Measurements from ENCODE around the gene ZNF337. TPM values are rescaled to one million over a fixed set of nuclear protein-coding genes. Genes with fewer than 3 reads are reported as not detected.
A peak's percentile ranks its signal among the peaks of the same experiment; 100 is the strongest.

ZNF337 gene
- 19.0 and 19.6 TPM in 2 replicates for total RNA-seq (2016; rRNA removed; fragmentation: Illumina TruSeq; extraction: Trizol)
- 2.2 and 3.0 TPM in 2 replicates for total RNA-seq (2016; cell fraction: cytosol; rRNA removed; fragmentation: Illumina TruSeq; extraction: Trizol; ENCODE audit: low read depth)
- 18.2 and 18.3 TPM in 2 replicates for total RNA-seq (2016; cell fraction: insoluble cytoplasmic fraction; rRNA removed; fragmentation: Illumina TruSeq; extraction: Trizol)
- total RNA-seq (2016; cell fraction: membrane; rRNA removed; fragmentation: Illumina TruSeq; extraction: Trizol): 7.8 and 8.0 TPM in 2 replicates
- total RNA-seq (2016; cell fraction: nucleus; rRNA removed; fragmentation: Illumina TruSeq; extraction: Trizol): 24.6 and 29.8 TPM in 2 replicates
- polyA plus RNA-seq (2011; rRNA removed): 17.0 and 22.8 TPM in 2 replicates
- 5.9 and 8.4 TPM in 2 replicates for polyA plus RNA-seq (2011; cell fraction: cytosol; rRNA removed)
- polyA plus RNA-seq (2011; cell fraction: nucleus; rRNA removed): 55.7 and 72.7 TPM in 2 replicates
- polyA plus RNA-seq (2012): 15.5 and 18.3 TPM in 2 replicates
- 0.73 and 0.76 TPM in 2 replicates for polyA plus RNA-seq (2016; cell fraction: cytosol; fragmentation: Illumina TruSeq; extraction: Trizol; ENCODE audit: low read depth)
- 11.0 and 11.6 TPM in 2 replicates for polyA plus RNA-seq (2016; cell fraction: insoluble cytoplasmic fraction; fragmentation: Illumina TruSeq; extraction: Trizol; ENCODE audit: low read depth)
- 2.0 and 2.3 TPM in 2 replicates for polyA plus RNA-seq (2016; cell fraction: membrane; fragmentation: Illumina TruSeq; extraction: Trizol; ENCODE audit: low read depth)
- polyA plus RNA-seq (2016; cell fraction: nucleus; fragmentation: Illumina TruSeq; extraction: Trizol; ENCODE audit: insufficient read depth, low read depth): 53.5 and 55.7 TPM in 2 replicates
- 9.7 and 16.6 TPM in 2 replicates for polyA minus RNA-seq (2011; rRNA and poly(A)+ RNA removed; ENCODE audit: low replicate concordance)
- 8.7 and 9.0 TPM in 2 replicates for polyA minus RNA-seq (2011; cell fraction: cytosol; rRNA and poly(A)+ RNA removed)
- polyA minus RNA-seq (2011; cell fraction: nucleus; rRNA and poly(A)+ RNA removed): 34.9 and 55.6 TPM in 2 replicates
- percentile 85 among the genes with signal in this experiment for Bru-seq, nascent RNA
- percentile 76 among the genes with signal in this experiment for BruChase-seq, experiment 1, labeled RNA remaining after a 6-hour chase
- BruChase-seq, experiment 2, labeled RNA remaining after a 2-hour chase: percentile 81 among the genes with signal in this experiment
- long read RNA-seq, experiment 1, partial matches to known transcripts: 0 of 5 reads
- long read RNA-seq, experiment 1, other reads (novel, unspliced or antisense): 2 of 5 reads
- long read RNA-seq, experiment 2, transcript ZNF337-201 (5 exons, 3,205 nt): major isoform, 7 of 13 reads
- long read RNA-seq, experiment 2, partial matches to known transcripts: 2 of 13 reads
- long read RNA-seq, experiment 2, other reads (novel, unspliced or antisense): 3 of 13 reads

DNA sequence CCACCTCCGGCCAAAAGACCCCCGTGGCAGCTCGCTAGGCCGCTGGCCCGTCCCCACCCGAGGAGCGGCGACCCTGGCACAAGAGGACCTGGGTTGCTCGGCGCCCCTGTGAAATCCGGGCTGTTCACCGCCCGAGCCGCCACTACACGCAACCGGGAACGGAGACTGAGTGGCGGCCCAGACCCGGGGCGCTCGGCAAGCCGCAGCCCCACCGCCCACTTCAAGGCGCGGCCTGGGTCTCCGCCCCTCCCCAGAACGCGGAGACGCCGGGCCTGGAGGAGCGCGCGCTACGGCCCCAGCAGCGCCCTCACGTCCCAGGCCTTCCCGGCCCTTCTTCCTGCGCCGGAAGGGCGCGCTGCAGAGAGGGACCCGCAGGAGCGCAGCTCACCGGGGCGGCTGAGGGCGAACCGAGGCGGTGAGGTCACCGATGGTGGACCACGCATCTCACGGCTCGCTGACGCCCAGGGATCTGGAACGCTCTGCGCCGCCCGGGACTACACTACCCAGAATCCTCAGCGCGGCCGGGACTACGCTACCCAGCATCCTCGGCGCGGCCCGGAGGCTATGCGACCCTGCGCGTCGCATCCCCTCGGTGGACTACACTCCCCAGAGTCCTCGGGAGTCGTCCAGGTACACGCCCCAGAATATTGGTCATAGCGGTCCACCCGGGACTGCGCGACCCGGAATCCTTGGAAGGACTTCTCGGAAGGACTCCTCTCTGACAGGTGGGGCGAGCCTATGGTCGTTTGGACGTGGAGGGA, at the start of gene ZNF337:
ZNF337 (minus strand) TSS at position 483 of the 761 bp plus-strand sequence. CDS start 10,436 bp downstream, outside the sequence.
- H3K36me3 ChIP-seq (replicated peaks in 1 of 2; ENCODE audit: control insufficient read depth in 1 of 2, insufficient read depth in 2 of 2, low read length in 2 of 2): peaks cover 3 to 4% of the 10 kb centered on the region in 2 experiments; a peak in 2 of 5 replicates
- H3K27me3 ChIP-seq (ENCODE audit: control insufficient read depth in 1 of 2, insufficient read depth in 2 of 2, low read length in 2 of 2): no peaks in the 10 kb centered on the region
- in situ Hi-C loops (cut with HindIII; ENCODE audit: extremely low pct_ligation_motif_present, low pct_unique_long_range_greater_than_20kb) (no loop called here), intact Hi-C loops (cut with micrococcal nuclease; ENCODE audit: unreplicated experiment) (loop anchor here (1.0 to 10.0 kb wide), 5 partner anchors 54 to 192 kb away; partner anchors contain the start of genes NANP and NINL)
- no TSS peak for BruUV-seq (replicated peaks)
- peak; percentile 97 for ATAC-seq
- peaks cover 25% of the 10 kb centered on the region for H3K79me2 ChIP-seq (ENCODE audit: insufficient read depth, low read length)
- peak within 1 kb of the TSS; percentile 90 for H3K4me2 ChIP-seq (ENCODE audit: low read depth, low read length)
- H3K9ac ChIP-seq (ENCODE audit: insufficient read depth, low read depth, low read length): peak within 1 kb of the TSS; percentile 97
- peak; percentile 87 for FAIRE-seq
- ChIA-PET POLR2A (interaction anchor here (0.6 to 1.4 kb wide), 8 partner anchors 10 to 449 kb away, joined by 3 to 6 read pairs (median 4); partner anchors contain the start of gene PYGB), CTCF (ENCODE audit: low intra/inter-chr PET ratio, low total read pairs) (no interaction called here)
- H2AFZ ChIP-seq (ENCODE audit: low read length): peak within 1 kb of the TSS; percentile 68
- peaks cover 15% of the 10 kb centered on the region for H3K9me3 ChIP-seq (ENCODE audit: low read length)
- peak within 1 kb of the TSS; percentile 87 for H3K27ac ChIP-seq (ENCODE audit: extremely low read length, insufficient read depth, low read length)
- H4K20me1 ChIP-seq (ENCODE audit: insufficient read depth, low read length): no peaks in the 10 kb centered on the region
- peak; percentile 98 for DNase-seq (ENCODE audit: low spot score)
- H3K4me3 ChIP-seq (replicated peaks in 1 of 3; ENCODE audit: insufficient read depth in 1 of 3, low read depth in 2 of 3, low read length in 3 of 3): peak within 1 kb of the TSS; percentile 89 to 100 (median 94)
- WGBS (ENCODE audit: low lambda C conversion rate): 1% methylated on average over 43 of the region's 82 CpGs
- peaks cover 34% of the 10 kb centered on the region for H3K4me1 ChIP-seq (ENCODE audit: insufficient read depth, low read length)
- peak; percentile 87 for TF ChIP-seq ZNF792 (CRISPR knock-in tag; IDR thresholded peaks at IDR 0.05)
- TF ChIP-seq ZNF484 (CRISPR knock-in tag; IDR thresholded peaks at IDR 0.05; ENCODE audit: borderline replicate concordance, low read depth): 0 out of 2 replicates have a peak, but pooled peaks have one; percentile 68
- TF ChIP-seq TCF7 (IDR thresholded peaks at IDR 0.05; ENCODE audit: low read depth): no peak
- peak; percentile 80; the same call in 1 of the 2 replicates for TF ChIP-seq PCBP1 (IDR thresholded peaks at IDR 0.05; ENCODE audit: borderline replicate concordance, low read depth, low read length)
- peak; percentile 99; the same call in 1 of the 2 replicates for TF ChIP-seq ZNF558 (CRISPR knock-in tag; IDR thresholded peaks at IDR 0.05; ENCODE audit: borderline replicate concordance)
- TF ChIP-seq RXRA (CRISPR knock-in tag; IDR thresholded peaks at IDR 0.05): peak; percentile 97
- TF ChIP-seq NFIC (IDR thresholded peaks at IDR 0.05; ENCODE audit: low read length): no peak
- TF ChIP-seq, protein P1, sequence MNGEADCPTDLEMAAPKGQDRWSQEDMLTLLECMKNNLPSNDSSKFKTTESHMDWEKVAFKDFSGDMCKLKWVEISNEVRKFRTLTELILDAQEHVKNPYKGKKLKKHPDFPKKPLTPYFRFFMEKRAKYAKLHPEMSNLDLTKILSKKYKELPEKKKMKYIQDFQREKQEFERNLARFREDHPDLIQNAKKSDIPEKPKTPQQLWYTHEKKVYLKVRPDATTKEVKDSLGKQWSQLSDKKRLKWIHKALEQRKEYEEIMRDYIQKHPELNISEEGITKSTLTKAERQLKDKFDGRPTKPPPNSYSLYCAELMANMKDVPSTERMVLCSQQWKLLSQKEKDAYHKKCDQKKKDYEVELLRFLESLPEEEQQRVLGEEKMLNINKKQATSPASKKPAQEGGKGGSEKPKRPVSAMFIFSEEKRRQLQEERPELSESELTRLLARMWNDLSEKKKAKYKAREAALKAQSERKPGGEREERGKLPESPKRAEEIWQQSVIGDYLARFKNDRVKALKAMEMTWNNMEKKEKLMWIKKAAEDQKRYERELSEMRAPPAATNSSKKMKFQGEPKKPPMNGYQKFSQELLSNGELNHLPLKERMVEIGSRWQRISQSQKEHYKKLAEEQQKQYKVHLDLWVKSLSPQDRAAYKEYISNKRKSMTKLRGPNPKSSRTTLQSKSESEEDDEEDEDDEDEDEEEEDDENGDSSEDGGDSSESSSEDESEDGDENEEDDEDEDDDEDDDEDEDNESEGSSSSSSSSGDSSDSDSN (CRISPR knock-in tag; IDR thresholded peaks at IDR 0.05): peak; percentile 100
- TF ChIP-seq MIER2 (CRISPR knock-in tag; IDR thresholded peaks at IDR 0.05): peak; percentile 72; the same call in 1 of the 2 replicates
- no peak for TF ChIP-seq MAFG (CRISPR knock-in tag; IDR thresholded peaks at IDR 0.05)
- peak; percentile 56; the same call in 1 of the 2 replicates for TF ChIP-seq GATA4 (IDR thresholded peaks at IDR 0.05; ENCODE audit: borderline replicate concordance, low read depth)
- TF ChIP-seq, protein P2, sequence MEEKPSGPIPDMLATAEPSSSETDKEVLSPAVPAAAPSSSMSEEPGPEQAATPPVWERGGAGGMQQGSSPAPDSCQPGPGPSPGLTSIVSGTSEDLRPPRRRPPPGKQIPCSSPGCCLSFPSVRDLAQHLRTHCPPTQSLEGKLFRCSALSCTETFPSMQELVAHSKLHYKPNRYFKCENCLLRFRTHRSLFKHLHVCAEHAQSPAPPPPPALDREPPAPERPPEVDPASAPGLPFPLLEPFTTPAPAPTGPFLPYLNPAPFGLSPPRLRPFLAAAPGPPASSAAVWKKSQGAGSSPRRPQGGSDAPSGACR (CRISPR knock-in tag; IDR thresholded peaks at IDR 0.05): peak; percentile 100
- TF ChIP-seq GFI1 (CRISPR knock-in tag; IDR thresholded peaks at IDR 0.05; ENCODE audit: borderline replicate concordance): peak; percentile 82
- TF ChIP-seq, protein P3, sequence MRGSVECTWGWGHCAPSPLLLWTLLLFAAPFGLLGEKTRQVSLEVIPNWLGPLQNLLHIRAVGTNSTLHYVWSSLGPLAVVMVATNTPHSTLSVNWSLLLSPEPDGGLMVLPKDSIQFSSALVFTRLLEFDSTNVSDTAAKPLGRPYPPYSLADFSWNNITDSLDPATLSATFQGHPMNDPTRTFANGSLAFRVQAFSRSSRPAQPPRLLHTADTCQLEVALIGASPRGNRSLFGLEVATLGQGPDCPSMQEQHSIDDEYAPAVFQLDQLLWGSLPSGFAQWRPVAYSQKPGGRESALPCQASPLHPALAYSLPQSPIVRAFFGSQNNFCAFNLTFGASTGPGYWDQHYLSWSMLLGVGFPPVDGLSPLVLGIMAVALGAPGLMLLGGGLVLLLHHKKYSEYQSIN (CRISPR knock-in tag; IDR thresholded peaks at IDR 0.05; ENCODE audit: borderline replicate concordance): no peak
